Body of pancreas (tissue), 4 donors: ENCODE results near the gene GRID2. TPM values are rescaled to one million over a fixed set of nuclear protein-coding genes. Genes with fewer than 3 reads are reported as not detected.

ENCODE experiments used
- ATAC-seq: fragments of 150-250 bp; one replicate; pipeline ENCODE4 v1.9.1; 2016
- DNase-seq, 4 donors: peaks; one replicate each; pipeline ENCODE4 v3.0.0-alpha.2; 2019
- H3K27ac ChIP-seq, 4 donors: fragments of 200-600 bp; sonication (generic); 1 replicate in 3 of 4; 2 replicates in 1 of 4; pipeline versions ENCODE4 v1.5.1 to v1.6.1; 2016 to 2019; ENCODE audit warnings: mild to moderate bottlenecking in 1 of 4, mixed read lengths in 1 of 4, moderate library complexity in 1 of 4
- H3K27me3 ChIP-seq, 2 donors: fragments of 200-600 bp; sonication (generic); one replicate each; pipeline ENCODE4 v1.6.0; 2016; ENCODE audit warnings: mild to moderate bottlenecking in 1 of 2
- H3K36me3 ChIP-seq, 2 donors: fragments of 200-600 bp; sonication (generic); replicated peaks in 1 of 2; 2 replicates each; pipeline ENCODE4 v1.5.1; 2016; ENCODE audit warnings: low read depth in 2 of 2; ENCODE audit not compliant: insufficient read depth in 1 of 2
- H3K4me1 ChIP-seq: fragments of 200-600 bp; sonication (generic); one replicate; pipeline ENCODE4 v1.6.0; 2016
- H3K4me3 ChIP-seq, 2 donors: fragments of 200-600 bp; sonication (generic); 1 replicate in 1 of 2; 2 replicates in 1 of 2; pipeline ENCODE4 v1.5.1; 2016 to 2019
- H3K9me3 ChIP-seq, 3 donors: fragments of 200-600 bp; sonication (generic); 1 replicate in 2 of 3; 2 replicates in 1 of 3; pipeline ENCODE4 v1.5.1; 2016
- CTCF ChIP-seq, 7 experiments: fragments of 450-650 bp in 4 of 7; fragments of 200-600 bp in 3 of 7; sonication (generic) in 3 of 7; IDR thresholded peaks; one replicate each; pipeline ENCODE4 v1.5.1; 2016 to 2019; ENCODE audit warnings: antibody characterized with exemption in 7 of 7
- POLR2A ChIP-seq, 3 donors: fragments of 450-650 bp; IDR thresholded peaks; one replicate each; pipeline ENCODE4 v1.6.1; 2016; ENCODE audit warnings: antibody characterized with exemption in 3 of 3, mild to moderate bottlenecking in 2 of 3
- WGBS, 2 donors: methylation state at CpG; one replicate each; pipeline ENCODE4 v1.1.5; 2017; 5-methylcytosine and 5-hydroxymethylcytosine counted together
- intact Hi-C: fragments of 100-400 bp; cut with DNase I; formaldehyde crosslinking; loops from one replicate; pipeline ENCODE4 v1.15.1; 2023
- total RNA-seq, 2 donors: library from RNA; depleted of rRNA; stranded (reverse); fragments of >200 nt; gene quantifications; one replicate each; pipeline ENCODE4 v1.1.0, GENCODE V29; 2016

The GRID2 gene
- total RNA-seq, 2 donors from 2014 or later, result not detected

GRCh38 chr4:92996533-92996932, 692.8 kb downstream of the GRID2 start:
- no peak for TF ChIP-seq POLR2A (IDR thresholded peaks at IDR 0.05)
- no peak for TF ChIP-seq CTCF (IDR thresholded peaks at IDR 0.05)
- intact Hi-C loops, result no loop called here
- DNase-seq (no peak), ATAC-seq (no peak)
- Histone ChIP-seq H3K4me3 (no peak overlapping the region), H3K9me3 (no peaks in the 10 kb centered on the region), H3K27me3 (no peaks in the 10 kb centered on the region), H3K36me3 (no peaks in the 10 kb centered on the region), H3K27ac (no peak overlapping the region), H3K4me1 (peaks cover 20% of the 10 kb centered on the region)
- 62 to 72% methylated on average over 2 of the region's 2 CpGs for WGBS, 2 donors

GRCh38 chr4:93000910-93001309, 697.1 kb downstream of the GRID2 start:
- no peak for ATAC-seq
- Histone ChIP-seq H3K4me3 (no peak overlapping the region), H3K9me3 (no peaks in the 10 kb centered on the region), H3K27ac (no peak overlapping the region), H3K4me1 (no peaks in the 10 kb centered on the region), H3K36me3 (no peaks in the 10 kb centered on the region), H3K27me3 (no peaks in the 10 kb centered on the region)
- TF ChIP-seq CTCF (IDR thresholded peaks at IDR 0.05) (no peak), POLR2A (IDR thresholded peaks at IDR 0.05) (no peak)
- DNase-seq, result no peak
- intact Hi-C loops, result no loop called here

GRCh38 chr4:93002240-93002639, 698.5 kb downstream of the GRID2 start:
- ATAC-seq (no peak), DNase-seq (no peak)
- Histone ChIP-seq H3K27me3 (no peaks in the 10 kb centered on the region), H3K9me3 (no peaks in the 10 kb centered on the region), H3K27ac (no peak overlapping the region), H3K36me3 (no peaks in the 10 kb centered on the region), H3K4me3 (no peak overlapping the region), H3K4me1 (no peaks in the 10 kb centered on the region)
- no peak for TF ChIP-seq CTCF (IDR thresholded peaks at IDR 0.05)
- TF ChIP-seq POLR2A (IDR thresholded peaks at IDR 0.05), result no peak
- intact Hi-C loops, result no loop called here
- 81 to 85% methylated on average over 4 of the region's 4 CpGs for WGBS, 2 donors

- no peaks in the 10 kb centered on the region for H3K9me3 ChIP-seq
- TF ChIP-seq POLR2A (IDR thresholded peaks at IDR 0.05), result no peak
- TF ChIP-seq CTCF (IDR thresholded peaks at IDR 0.05), result no peak
- H3K4me1 ChIP-seq, result no peaks in the 10 kb centered on the region
- H3K27me3 ChIP-seq, result no peaks in the 10 kb centered on the region
- no peak for DNase-seq
- H3K27ac ChIP-seq, result no peak overlapping the region
- H3K4me3 ChIP-seq, result no peak overlapping the region
- intact Hi-C loops, result no loop called here
- ATAC-seq, result no peak
- no peaks in the 10 kb centered on the region for H3K36me3 ChIP-seq
- WGBS, 2 donors, result 90 to 95% methylated on average over 2 of the region's 2 CpGs
These were observed 712.6 kb downstream of the GRID2 start for GRCh38 chr4:93016350-93016749.

GRCh38 chr4:93018243-93018642, 714.5 kb downstream of the GRID2 start:
- intact Hi-C loops, result no loop called here
- no peak for ATAC-seq
- Histone ChIP-seq H3K27ac (no peak overlapping the region), H3K9me3 (no peaks in the 10 kb centered on the region), H3K27me3 (no peaks in the 10 kb centered on the region), H3K4me3 (no peak overlapping the region), H3K4me1 (no peaks in the 10 kb centered on the region), H3K36me3 (no peaks in the 10 kb centered on the region)
- DNase-seq, result no peak
- 14 to 25% methylated on average over 2 of the region's 2 CpGs for WGBS, 2 donors
- TF ChIP-seq CTCF (IDR thresholded peaks at IDR 0.05), result no peak
- TF ChIP-seq POLR2A (IDR thresholded peaks at IDR 0.05), result no peak
